Measurements from ENCODE around the gene CDC42BPB. TPM values are rescaled to one million over a fixed set of nuclear protein-coding genes. Genes with fewer than 3 reads are reported as not detected.

The CDC42BPB gene
- total RNA-seq, 1 experiment from 2014 or later = 56.1 TPM

GRCh38 chr14:102888748-102889147 is 168.6 kb downstream of the CDC42BPB start:
- Histone ChIP-seq H3K27me3 (ENCODE audit: control insufficient read depth, insufficient read depth, low read length) (no peaks in the 10 kb centered on the region), H3K36me3 (replicated peaks; ENCODE audit: control insufficient read depth, insufficient read depth, low read length) (no peaks in the 10 kb centered on the region), H3K4me3 (ENCODE audit: insufficient read depth, low read depth, low read length) (no peak overlapping the region)
- DNase-seq = no peak

DNA sequence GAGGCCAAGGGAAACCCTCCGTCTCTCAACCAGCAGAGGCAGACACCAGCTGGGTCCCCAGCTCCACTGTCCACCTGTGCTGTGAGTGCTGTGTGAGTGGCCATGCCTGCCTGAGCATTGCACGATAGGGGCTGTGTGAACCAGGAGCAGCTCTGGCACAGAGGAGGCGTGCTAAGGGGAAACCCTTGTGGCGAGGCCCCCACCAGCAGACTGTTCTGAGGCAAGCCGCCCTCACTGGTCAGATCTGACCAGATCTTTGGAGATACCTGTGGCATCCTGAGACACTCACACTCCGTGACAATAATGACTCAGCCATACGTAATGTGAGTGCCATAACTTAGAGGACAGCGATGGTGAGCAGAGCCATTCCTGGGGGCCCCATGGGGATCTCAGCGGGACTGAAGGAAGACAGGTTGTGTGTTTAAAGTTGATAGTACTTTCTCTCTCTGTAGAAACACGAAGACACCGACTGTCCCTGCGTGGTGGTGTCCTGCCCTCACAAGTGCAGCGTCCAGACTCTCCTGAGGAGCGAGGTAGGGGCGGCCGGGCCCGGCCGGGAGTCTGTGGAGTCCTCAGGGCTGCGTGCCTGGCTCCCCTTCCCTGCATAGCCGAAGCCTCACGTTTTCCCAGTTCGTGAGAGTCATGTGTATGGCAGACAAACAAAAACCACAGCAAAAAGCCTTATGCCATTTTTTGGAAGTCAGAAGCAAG is 171.5 kb downstream of the CDC42BPB start:
- Histone ChIP-seq H3K27me3 (ENCODE audit: control insufficient read depth, insufficient read depth, low read length) (no peaks in the 10 kb centered on the region), H3K4me3 (ENCODE audit: insufficient read depth, low read depth, low read length) (no peak overlapping the region), H3K36me3 (replicated peaks; ENCODE audit: control insufficient read depth, insufficient read depth, low read length) (no peaks in the 10 kb centered on the region)
- DNase-seq = no peak

DNA sequence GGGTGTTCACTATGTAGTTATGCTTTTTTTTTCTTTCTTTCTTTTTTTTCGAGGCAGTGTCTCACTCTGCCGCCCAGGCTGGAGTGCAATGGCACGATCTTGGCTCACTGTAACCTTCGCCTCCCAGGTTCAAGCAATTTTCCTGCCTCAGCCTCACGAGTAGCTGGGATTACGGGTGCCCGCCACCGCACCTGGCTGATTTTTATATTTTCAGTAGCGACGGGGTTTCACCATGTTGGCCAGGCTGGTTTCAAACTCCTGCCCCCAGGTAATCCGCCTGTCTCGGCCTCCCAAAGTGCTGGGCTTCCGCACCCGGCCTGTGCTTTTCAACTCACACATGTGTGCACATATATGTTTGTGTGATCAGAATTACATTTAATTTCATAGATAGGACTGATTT is 173.8 kb downstream of the CDC42BPB start:
- Histone ChIP-seq H3K4me3 (ENCODE audit: insufficient read depth, low read depth, low read length) (no peak overlapping the region), H3K36me3 (replicated peaks; ENCODE audit: control insufficient read depth, insufficient read depth, low read length) (no peaks in the 10 kb centered on the region), H3K27me3 (ENCODE audit: control insufficient read depth, insufficient read depth, low read length) (no peaks in the 10 kb centered on the region)
- DNase-seq = no peak

GRCh38 chr14:102883089-102883541 is 174.2 kb downstream of the CDC42BPB start:
- no peaks in the 10 kb centered on the region for H3K27me3 ChIP-seq (ENCODE audit: control insufficient read depth, insufficient read depth, low read length)
- H3K4me3 ChIP-seq (ENCODE audit: insufficient read depth, low read depth, low read length) = no peak overlapping the region
- no peak for DNase-seq
- no peaks in the 10 kb centered on the region for H3K36me3 ChIP-seq (replicated peaks; ENCODE audit: control insufficient read depth, insufficient read depth, low read length)

Other genes with a start within 250 kb of the CDC42BPB start
- 0.92 and 1.7 TPM in 2 replicates for gene AMN, start 134.9 kb downstream of the CDC42BPB start, total RNA-seq (2014; rRNA removed; shearing (Covaris generic))
- not detected in 2 replicates for gene LBHD2, start 26.7 kb upstream of the CDC42BPB start, total RNA-seq (2014; rRNA removed; shearing (Covaris generic))
- gene EXOC3L4, start 37.2 kb upstream of the CDC42BPB start, total RNA-seq (2014; rRNA removed; shearing (Covaris generic)) = 0.21 TPM in 1 of 2 replicates, not detected in the other
- 30.1 and 38.7 TPM in 2 replicates for gene TNFAIP2, start 65.9 kb upstream of the CDC42BPB start, total RNA-seq (2014; rRNA removed; shearing (Covaris generic))